GM23248 (cell line): Measurements from ENCODE around the gene CRY2.

Source experiments
- EZH2 ChIP-seq: fragments of 200-600 bp; sonication (generic); IDR thresholded peaks from 2 replicates; pipeline ENCODE4 v1.6.1; 2018; ENCODE audit warnings: antibody characterized with exemption, mild to moderate bottlenecking; ENCODE audit not compliant: insufficient read depth, poor library complexity, severe bottlenecking
- EZH2phosphoT487 ChIP-seq: fragments of 200-600 bp; sonication (generic); IDR thresholded peaks from 2 replicates; pipeline ENCODE4 v1.6.1; 2018; ENCODE audit warnings: antibody characterized with exemption, moderate library complexity, mild to moderate bottlenecking, low read depth; ENCODE audit not compliant: insufficient read depth

GRCh38 chr11:45884596-45885185 is 37.4 kb downstream of the CRY2 start:
- TF ChIP-seq EZH2, result no peak
- TF ChIP-seq EZH2phosphoT487, result no peak
